8988T (cell line): ENCODE results near the gene APH1A.
A peak's percentile ranks its signal among the peaks of the same experiment; 100 is the strongest.
"Not testable (repeated sequence)": the region's sequence is repeated elsewhere in the genome, so short reads cannot be mapped to it uniquely, and the experiment has no call there.

Source experiments
- DNase-seq: peaks from one replicate; pipeline ENCODE4 v3.0.0; 2011

The APH1A gene

DNA sequence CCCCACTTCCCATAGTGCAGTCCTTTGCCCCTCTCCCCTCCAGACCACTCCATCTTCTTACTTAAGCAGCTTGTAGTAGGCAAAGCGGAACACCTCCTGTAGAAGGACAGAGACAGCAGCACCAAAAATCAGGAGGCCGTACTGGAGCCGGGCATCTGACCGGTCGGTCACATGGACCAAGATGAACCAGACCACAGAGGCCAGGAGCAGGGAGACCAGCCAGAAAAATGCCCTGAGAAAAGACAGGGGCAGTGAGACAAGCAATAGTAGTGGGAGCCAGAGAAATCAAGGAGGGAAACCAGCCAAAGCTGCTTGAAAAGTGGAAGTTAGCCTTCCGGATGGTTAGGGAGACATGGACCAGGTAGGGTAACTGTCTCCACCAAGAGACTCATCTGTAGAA is 920 bp downstream of the APH1A start:
- no peak for DNase-seq

DNA sequence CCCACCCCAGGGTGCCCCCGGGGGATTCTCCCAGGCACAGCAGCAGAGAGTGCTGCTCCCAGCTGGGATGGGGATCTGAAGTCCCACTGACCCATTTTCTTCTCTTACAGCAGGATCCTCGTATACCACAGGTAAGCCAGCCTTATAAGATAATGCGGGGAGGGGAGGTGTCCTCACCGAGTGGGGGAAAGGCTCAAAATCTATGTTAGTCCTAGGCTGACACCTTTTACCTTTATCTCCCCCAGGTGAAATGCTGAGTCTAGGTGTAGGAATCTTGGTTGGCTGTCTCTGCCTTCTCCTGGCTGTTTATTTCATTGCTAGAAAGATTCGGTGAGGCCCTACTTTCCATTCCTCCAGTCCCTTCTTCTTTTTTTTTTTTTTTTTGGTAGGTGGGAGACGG is 5.3 kb downstream of the APH1A start:
- no peak for DNase-seq

DNA sequence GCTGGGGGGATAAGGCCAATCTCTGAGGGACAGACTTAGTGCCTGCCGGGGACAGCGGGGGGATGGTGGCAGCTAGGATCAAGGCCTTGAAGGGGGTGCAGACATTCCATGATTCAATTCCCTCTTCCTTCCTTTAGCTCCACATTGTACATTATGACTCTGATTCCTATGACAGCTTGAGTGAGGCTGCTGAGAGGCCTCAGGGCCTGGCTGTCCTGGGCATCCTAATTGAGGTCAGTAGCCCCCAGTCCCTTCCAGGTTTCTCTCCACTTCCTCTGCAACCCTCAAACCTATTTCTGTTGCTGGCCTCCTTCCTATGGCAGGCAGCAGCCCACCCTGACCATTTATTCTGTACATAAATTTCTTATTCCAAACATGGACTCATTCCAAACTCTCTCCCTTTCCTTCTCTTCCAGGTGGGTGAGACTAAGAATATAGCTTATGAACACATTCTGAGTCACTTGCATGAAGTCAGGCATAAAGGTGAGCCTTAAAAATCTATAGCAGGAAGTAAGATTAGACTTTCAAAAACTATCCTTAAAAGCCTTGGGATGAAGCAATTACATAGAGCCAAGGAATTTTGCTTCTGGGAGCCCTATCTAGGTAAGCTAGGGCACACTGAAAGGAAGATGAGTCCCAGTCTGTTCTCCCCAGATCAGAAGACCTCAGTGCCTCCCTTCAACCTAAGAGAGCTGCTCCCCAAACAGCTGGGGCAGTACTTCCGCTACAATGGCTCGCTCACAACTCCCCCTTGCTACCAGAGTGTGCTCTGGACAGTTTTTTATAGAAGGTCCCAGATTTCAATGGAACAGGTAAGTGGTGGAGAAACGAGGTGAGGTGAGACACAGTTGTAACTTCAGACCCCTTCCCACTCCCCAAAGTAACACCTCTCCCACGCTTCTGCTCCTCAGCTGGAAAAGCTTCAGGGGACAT is 6.2 kb downstream of the APH1A start:
- no peak for DNase-seq

GRCh38 chr1:150261367-150261766 is 7.4 kb downstream of the APH1A start:
- DNase-seq, result no peak

DNA sequence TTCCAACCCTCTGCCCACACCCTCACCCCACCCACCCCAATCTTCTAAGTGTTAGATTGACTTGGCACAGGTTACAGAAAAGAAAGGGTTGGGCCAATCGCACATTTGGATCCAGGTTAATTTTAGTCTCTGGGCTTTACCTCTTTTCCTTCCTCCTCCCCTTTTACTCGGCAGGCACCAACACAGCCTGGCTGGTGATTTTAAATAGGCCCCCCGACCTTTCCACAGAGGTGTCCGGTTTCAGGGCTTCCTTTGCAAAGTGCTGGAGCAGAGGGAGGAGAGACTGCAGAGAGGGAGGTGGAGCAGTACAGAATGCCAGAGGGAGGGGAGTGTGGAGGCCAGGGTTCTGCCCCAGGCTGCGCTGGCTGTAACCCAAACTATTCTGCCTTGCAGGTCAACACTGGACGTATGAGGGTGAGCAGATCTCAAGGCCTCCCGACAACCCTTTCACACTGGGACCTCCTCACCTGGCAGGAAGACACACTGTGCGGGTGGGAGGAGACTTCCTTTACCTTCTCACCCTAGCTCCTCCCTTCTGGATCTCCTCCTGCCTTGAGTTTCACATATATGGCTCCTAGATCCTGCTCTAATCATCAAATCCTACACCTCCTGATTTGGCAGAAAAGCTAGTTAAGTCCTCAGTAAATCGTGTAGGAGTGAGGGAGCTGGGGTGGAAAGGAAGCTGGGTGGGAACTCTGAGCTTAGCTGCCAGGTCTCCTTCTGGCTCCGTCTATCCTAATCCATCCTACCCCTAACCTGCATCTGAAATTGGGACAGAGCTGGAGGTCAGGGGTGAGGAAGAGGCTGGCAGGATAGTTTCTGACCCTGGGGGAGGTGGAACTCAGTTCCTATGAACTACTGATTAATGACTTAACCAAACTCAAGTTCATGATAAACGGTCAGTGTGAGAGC is 8.8 kb downstream of the APH1A start:
- no peak for DNase-seq

DNA sequence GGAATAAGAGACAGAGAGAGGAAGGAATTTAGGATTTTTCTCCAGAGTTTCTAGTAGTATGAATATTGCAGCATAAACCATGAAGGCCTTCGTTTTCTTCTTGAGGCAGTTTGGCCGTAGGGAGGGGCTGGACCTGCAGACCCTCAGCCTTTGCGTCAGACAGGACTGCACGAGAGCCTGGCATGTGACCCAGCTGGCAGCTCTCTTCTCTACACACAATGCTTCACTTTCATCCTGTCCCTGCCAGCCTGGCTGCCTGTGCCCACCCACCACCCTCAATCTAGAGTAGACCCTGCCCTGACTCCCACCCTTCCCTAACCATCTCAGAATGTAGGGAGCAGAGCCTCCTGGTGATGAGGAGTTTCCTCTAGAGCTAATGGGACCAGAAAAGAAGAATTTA is 9.6 kb downstream of the APH1A start:
- DNase-seq, result no peak

DNA sequence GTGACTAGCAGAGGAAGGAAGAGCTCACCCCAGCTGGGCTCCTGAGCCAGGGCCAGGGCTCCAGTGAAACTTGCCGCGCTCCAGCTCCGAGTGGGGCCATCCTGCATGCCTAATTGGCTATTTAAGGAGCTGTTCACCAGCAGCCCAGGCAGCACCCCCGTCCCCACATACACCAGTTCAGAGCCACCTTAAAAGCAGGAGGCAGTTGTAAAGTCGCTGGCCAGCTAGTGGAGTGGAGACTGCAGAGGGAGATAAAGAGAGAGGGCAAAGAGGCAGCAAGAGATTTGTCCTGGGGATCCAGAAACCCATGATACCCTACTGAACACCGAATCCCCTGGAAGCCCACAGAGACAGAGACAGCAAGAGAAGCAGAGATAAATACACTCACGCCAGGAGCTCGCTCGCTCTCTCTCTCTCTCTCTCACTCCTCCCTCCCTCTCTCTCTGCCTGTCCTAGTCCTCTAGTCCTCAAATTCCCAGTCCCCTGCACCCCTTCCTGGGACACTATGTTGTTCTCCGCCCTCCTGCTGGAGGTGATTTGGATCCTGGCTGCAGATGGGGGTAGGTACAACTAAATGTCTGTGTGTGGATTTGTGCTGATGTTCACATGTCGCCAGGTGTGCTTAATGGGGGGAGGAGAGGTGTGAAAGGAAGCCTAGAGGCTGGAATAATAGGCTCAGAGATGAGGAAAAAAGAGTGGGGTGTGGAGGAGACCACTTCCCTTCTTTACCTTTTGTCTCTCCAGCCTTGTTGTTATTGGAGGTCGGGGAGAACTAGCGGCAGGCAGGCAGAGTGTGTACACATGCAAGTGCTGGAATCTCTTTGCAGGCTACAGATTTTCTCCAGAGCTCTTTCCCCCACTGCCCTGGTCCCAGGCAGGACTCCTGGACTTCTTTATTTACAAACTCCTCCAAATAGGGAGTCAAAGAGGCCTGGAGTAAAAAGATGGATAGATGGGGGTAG is 10.9 kb downstream of the APH1A start, which contains the start of gene CA14:
CA14 (plus strand) TSS at position 151 of the 962 bp plus-strand sequence; CDS start at position 506, 355 bp downstream.
- no peak for DNase-seq

- no peak for DNase-seq
These were observed 12.1 kb downstream of the APH1A start for GRCh38 chr1:150256554-150257341.

DNA sequence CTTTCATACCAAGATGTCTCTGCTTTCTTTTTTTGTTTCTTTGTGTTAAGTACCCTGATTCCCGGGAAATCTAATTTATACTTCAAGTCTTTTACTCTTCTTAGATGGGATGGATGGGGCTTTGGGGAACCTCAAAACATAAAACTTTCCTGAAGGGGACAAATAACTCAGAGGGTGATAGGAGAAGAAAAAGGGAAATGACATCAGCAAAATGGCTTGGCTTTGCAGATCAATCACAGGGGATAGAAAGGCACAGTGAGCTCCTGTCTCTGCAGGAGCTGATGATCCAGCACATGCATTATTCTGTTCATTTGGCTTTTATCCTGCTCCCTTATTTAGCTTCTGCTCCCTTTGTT is 12.6 kb downstream of the APH1A start:
- no peak for DNase-seq

DNA sequence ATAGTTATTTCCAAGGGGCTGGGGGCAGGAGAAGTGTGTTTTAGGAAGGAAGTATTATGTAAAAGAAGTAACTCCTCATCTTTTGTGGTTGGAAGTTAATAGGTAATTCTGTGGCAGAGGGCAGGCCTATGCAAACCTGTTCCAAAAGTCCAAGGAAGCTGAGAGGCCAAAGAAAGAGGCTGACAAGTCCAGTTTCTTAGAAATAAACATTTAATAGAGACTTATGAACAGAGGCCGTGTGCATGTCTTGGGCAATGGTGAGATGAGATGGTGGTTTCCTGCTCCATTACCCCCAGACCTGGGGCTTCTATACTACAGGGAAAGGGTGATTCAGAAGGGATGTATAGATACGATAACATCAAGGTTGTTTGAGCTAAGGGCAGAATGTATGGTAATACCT is 18.9 kb downstream of the APH1A start:
- DNase-seq, result no peak

- no peak for DNase-seq
These were observed 25.8 kb downstream of the APH1A start for GRCh38 chr1:150243003-150243402.

DNA sequence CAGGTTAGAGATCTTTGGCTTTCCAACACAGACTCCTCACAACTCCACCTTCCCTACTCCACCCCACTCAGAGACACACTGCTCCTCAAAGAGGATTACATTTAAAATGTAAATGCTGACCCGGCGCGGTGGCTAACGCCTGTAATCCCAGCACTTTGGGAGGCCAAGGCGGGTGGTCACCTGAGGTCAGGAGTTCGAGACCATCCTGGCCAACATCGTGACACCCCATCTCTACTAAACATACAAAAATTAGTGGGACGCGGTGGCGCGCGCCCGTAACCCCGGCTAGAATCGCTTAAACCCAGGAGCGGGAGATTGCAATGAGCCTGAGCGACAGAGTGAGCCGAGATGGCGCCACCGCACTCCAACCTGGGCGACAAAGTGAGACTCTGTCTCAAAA is 31.1 kb downstream of the APH1A start:
- no peak for DNase-seq

DNA sequence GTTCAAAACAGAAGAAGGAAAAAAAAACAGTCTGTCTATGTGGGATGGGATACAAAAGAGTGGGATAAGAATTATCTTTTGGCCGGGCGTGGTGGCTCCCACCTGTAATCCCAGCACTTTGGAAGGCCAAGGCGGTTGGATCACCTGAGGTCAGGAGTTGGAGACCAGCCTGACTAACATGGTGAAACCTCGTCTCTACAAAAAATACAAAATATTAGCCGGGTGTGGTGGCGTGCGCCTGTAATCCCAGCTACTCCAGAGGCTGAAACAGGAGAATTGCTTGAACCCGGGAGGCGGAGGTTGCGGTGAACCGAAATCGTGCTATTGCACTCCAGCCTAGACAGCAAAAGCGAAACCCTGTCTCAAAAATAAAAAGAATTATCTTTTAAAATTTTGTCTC is 31.6 kb downstream of the APH1A start:
- not testable (repeated sequence) for DNase-seq

- DNase-seq, result peak; percentile 45
These were observed 32.2 kb downstream of the APH1A start for GRCh38 chr1:150236614-150237100.

GRCh38 chr1:150235852-150236613 is 32.8 kb downstream of the APH1A start, which contains the start of gene ANP32E:
TSS of gene ANP32E (minus strand) at chr1:150236112. CDS start at chr1:150235786, 326 bp downstream.
- peak; percentile 81 for DNase-seq

- DNase-seq, result no peak
These were observed 33.4 kb downstream of the APH1A start for GRCh38 chr1:150235294-150235851.

DNA sequence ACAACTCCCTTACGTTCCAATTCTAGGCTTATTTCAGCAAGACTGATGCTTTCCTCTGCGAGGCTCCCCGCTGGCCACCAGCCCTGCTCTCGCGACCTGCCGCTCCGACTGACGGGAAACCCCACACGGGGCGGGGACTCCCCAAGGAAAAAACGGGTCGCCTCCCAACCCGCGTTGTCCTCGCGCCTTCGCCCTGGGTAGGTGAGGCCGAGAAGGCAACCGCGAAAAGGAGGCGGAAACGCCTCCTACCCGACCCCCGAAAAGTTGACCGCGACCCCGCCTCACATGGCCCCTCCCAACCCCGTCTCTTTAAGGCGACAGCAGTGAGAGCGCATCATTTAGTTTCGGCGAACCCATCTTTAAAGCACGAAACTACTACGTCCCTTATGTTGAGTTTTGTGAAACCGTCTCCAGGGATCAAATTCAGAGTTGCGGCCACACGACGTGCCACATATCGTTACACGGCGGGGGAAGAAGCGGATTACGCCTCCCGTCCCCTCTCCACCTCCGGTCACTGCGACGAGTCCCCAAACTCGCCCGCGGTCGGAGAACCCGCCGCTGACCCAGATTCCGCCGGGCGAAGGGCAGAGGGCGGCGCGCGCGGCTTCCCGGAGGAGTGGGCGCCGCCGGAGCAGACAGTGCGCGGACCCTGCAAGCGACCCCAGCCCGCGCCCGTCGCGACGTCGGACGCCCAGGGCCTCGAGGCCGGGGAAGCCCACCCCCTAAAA is 34.1 kb downstream of the APH1A start:
- peak; percentile 63 for DNase-seq

- DNase-seq, result no peak
These were observed 34.6 kb downstream of the APH1A start for GRCh38 chr1:150234309-150234565.
